ENCODE data around the gene CCDC149. TPM values are rescaled to one million over a fixed set of nuclear protein-coding genes. Genes with fewer than 3 reads are reported as not detected.

Gene CCDC149
- total RNA-seq, 1 experiment from 2014 or later: 5.3 TPM

DNA sequence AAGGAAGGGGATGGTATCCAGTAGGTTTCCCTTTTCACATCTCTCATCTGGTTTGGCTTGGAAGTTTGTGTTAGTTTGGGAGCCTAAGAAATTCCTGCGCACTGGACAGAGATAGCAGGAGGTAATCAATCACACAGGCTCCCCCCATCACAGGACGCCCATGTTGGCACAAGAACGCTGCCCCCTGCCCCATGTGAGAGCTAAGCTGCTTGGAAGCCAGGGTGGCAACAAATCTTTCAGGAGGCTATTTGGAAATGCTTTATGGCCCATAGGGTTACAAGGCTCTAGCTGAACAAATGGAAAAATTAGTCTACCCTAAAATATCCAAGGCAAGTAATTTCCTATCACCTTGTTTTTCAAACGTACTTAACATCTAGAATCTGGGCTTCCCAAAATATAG lies 63.5 kb downstream of the CCDC149 start:
- ATAC-seq (no peak), DNase-seq (ENCODE audit: low read depth, low spot score) (no peak)
- H3K4me2 ChIP-seq (ENCODE audit: low read length): no peak overlapping the region
- intact Hi-C loops (cut with micrococcal nuclease): no loop called here
- H4K20me1 ChIP-seq (ENCODE audit: insufficient read depth): no peaks in the 10 kb centered on the region
- TF ChIP-seq, protein P1, sequence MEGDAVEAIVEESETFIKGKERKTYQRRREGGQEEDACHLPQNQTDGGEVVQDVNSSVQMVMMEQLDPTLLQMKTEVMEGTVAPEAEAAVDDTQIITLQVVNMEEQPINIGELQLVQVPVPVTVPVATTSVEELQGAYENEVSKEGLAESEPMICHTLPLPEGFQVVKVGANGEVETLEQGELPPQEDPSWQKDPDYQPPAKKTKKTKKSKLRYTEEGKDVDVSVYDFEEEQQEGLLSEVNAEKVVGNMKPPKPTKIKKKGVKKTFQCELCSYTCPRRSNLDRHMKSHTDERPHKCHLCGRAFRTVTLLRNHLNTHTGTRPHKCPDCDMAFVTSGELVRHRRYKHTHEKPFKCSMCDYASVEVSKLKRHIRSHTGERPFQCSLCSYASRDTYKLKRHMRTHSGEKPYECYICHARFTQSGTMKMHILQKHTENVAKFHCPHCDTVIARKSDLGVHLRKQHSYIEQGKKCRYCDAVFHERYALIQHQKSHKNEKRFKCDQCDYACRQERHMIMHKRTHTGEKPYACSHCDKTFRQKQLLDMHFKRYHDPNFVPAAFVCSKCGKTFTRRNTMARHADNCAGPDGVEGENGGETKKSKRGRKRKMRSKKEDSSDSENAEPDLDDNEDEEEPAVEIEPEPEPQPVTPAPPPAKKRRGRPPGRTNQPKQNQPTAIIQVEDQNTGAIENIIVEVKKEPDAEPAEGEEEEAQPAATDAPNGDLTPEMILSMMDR (IDR thresholded peaks at IDR 0.05 in 2 of 3, conservative IDR thresholded peaks at IDR 0.05 in 1 of 3; ENCODE audit: borderline replicate concordance in 1 of 3, insufficient read depth in 1 of 3, low read depth in 2 of 3, low read length in 2 of 3): no peak
- TF ChIP-seq RAD21 (IDR thresholded peaks at IDR 0.05; ENCODE audit: low read depth): no peak
- no peak for TF ChIP-seq FOSL1 (IDR thresholded peaks at IDR 0.05; ENCODE audit: low read depth)
- TF ChIP-seq SP1 (IDR thresholded peaks at IDR 0.05; ENCODE audit: low read depth): no peak
- no peak for TF ChIP-seq EZH2 (IDR thresholded peaks at IDR 0.05)
- TF ChIP-seq CEBPB (IDR thresholded peaks at IDR 0.05; ENCODE audit: low read depth): no peak
- TF ChIP-seq SRF (IDR thresholded peaks at IDR 0.05; ENCODE audit: low read depth): no peak
- no peak for TF ChIP-seq EZH2phosphoT487 (IDR thresholded peaks at IDR 0.05; ENCODE audit: borderline replicate concordance)
- TF ChIP-seq, protein P2, sequence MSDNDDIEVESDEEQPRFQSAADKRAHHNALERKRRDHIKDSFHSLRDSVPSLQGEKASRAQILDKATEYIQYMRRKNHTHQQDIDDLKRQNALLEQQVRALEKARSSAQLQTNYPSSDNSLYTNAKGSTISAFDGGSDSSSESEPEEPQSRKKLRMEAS (IDR thresholded peaks at IDR 0.05): no peak
- no peak for TF ChIP-seq ZFX (IDR thresholded peaks at IDR 0.05)
- no peak for TF ChIP-seq ELF1 (IDR thresholded peaks at IDR 0.05; ENCODE audit: borderline replicate concordance, low read depth)
- TF ChIP-seq JUND (IDR thresholded peaks at IDR 0.05): no peak
- no peak for TF ChIP-seq YY1 (IDR thresholded peaks at IDR 0.05; ENCODE audit: extremely low read depth, insufficient replicate concordance, low read depth, low read length)
- TF ChIP-seq EGR1 (IDR thresholded peaks at IDR 0.05; ENCODE audit: low read depth): no peak
- TF ChIP-seq, protein P3, sequence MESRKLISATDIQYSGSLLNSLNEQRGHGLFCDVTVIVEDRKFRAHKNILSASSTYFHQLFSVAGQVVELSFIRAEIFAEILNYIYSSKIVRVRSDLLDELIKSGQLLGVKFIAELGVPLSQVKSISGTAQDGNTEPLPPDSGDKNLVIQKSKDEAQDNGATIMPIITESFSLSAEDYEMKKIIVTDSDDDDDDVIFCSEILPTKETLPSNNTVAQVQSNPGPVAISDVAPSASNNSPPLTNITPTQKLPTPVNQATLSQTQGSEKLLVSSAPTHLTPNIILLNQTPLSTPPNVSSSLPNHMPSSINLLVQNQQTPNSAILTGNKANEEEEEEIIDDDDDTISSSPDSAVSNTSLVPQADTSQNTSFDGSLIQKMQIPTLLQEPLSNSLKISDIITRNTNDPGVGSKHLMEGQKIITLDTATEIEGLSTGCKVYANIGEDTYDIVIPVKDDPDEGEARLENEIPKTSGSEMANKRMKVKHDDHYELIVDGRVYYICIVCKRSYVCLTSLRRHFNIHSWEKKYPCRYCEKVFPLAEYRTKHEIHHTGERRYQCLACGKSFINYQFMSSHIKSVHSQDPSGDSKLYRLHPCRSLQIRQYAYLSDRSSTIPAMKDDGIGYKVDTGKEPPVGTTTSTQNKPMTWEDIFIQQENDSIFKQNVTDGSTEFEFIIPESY (IDR thresholded peaks at IDR 0.05; ENCODE audit: extremely low read depth, insufficient replicate concordance, low read length): no peak
- TF ChIP-seq POLR2A (IDR thresholded peaks at IDR 0.05; ENCODE audit: borderline replicate concordance, extremely low read depth, insufficient read depth, insufficient read length): no peak
- no peaks in the 10 kb centered on the region for H3K9me3 ChIP-seq (ENCODE audit: control insufficient read depth in 1 of 2, insufficient read depth in 1 of 2, low read depth in 1 of 2, low read length in 2 of 2)
- no peak overlapping the region for H2AFZ ChIP-seq (ENCODE audit: low read depth, low read length, poor library complexity, severe bottlenecking)
- ChIA-PET RAD21 (ENCODE audit: low non-redundant PET in 1 of 2, low total read pairs in 2 of 2, uncharacterized antibody in 2 of 2, unreplicated experiment in 2 of 2) (no interaction called here), POLR2A (no interaction called here), CTCF (no interaction called here)
- H3K27ac ChIP-seq (ENCODE audit: low read depth, low read length): no peak overlapping the region
- no peak overlapping the region for H3K4me3 ChIP-seq (replicated peaks in 1 of 2; ENCODE audit: low read depth in 1 of 2, low read length in 2 of 2)
- no peaks in the 10 kb centered on the region for H3K9me2 ChIP-seq (ENCODE audit: insufficient read depth)
- BruUV-seq (replicated peaks): no TSS peak
- no peaks in the 10 kb centered on the region for H3K36me3 ChIP-seq (ENCODE audit: control insufficient read depth in 1 of 2, insufficient read depth in 2 of 2, low read length in 2 of 2)
- H3K9ac ChIP-seq (ENCODE audit: low read length): no peak overlapping the region
- H3K27me3 ChIP-seq (ENCODE audit: insufficient read depth, low read length): no peaks in the 10 kb centered on the region
- peaks cover 0 to 8% of the 10 kb centered on the region in 2 experiments; a peak in 2 of 4 replicates for H3K4me1 ChIP-seq (ENCODE audit: control insufficient read depth in 1 of 2, insufficient read depth in 2 of 2, low read length in 2 of 2)
- no peaks in the 10 kb centered on the region for H3K79me2 ChIP-seq (ENCODE audit: insufficient read depth, low read length)
